NCI-H69 (cell line): ENCODE data around the gene SDHA.
"Not testable (repeated sequence)": the region's sequence is repeated elsewhere in the genome, so short reads cannot be mapped to it uniquely, and the experiment has no call there.

Experiments used
- DNase-seq: peaks from one replicate; lab custom pipeline; 2025; lab: John Stamatoyannopoulos, UW

Gene SDHA

GRCh38 chr5:222951-223715 is 5.0 kb downstream of the SDHA start:
- not testable (repeated sequence) for DNase-seq

- DNase-seq, result no peak
These were observed 5.7 kb downstream of the SDHA start for GRCh38 chr5:223791-224190.

DNA sequence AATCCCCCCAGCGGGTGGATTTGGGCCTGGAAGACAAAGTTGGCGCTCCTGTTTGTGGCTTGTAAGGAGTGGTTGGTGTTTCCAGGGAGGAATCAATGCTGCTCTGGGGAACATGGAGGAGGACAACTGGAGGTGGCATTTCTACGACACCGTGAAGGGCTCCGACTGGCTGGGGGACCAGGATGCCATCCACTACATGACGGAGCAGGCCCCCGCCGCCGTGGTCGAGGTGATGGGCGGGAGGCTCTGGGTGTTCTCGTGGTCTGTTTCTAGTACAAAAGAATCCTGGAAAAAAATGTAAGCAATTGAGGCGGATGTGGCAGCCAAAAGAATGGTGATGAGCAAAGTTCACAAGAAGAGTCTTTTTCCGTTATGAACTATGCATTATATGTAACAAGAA is 7.2 kb downstream of the SDHA start:
- DNase-seq, result no peak

GRCh38 chr5:227375-227774 is 9.3 kb downstream of the SDHA start:
- not testable (repeated sequence) for DNase-seq

DNA sequence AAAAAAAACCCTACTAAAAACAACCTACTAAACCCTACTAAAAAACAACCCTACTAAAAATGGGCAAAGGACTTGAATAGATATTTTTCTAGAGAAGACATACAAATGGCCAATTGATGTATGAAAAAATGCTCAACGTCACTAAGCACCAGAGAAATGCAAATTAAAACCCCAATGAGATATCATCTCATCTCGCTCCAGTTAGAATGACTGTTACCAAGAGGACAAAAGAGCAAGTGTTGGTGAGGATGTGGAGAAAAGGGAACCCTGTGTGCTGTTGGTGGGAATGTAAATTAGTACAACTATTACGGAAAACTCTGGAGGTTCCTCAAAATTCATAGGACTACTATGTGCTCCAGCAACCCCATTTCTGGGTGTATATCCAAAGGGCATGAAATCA is 10.8 kb downstream of the SDHA start:
- DNase-seq, result no peak

DNA sequence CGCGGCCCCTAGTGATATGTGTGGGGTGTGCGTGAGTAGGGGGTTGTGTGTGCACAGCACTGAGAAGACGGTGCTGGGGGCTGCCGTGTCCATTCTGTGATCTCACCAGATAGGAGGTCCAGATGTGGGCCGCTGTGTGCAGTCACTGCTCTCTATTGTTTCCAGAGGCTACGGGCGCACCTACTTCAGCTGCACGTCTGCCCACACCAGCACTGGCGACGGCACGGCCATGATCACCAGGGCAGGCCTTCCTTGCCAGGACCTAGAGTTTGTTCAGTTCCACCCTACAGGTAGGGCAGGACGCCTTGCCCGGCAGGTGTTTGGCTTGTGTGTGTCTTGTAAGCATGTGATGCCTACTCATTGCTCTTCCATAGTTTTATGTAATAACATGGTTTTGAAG is 12.6 kb downstream of the SDHA start:
- DNase-seq, result no peak

DNA sequence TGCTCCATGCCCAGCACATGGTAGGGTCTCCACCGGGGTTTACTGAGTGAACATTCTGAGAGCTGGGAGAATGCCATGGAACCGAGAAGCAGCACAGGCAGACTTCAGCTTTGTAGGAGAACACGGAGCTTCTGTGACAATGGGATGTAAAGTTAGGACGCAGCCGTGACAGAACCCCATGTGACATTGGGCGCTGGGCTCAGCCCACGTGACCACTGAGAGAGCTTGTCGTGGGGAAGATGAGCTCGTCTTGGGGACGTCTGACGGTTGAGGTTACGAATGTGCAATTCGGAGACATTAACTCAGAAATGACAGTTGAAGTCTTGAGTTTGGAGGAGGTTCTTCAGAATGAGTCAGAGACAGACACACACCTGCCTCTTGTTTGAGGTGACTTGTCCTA is 13.5 kb downstream of the SDHA start:
- no peak for DNase-seq

- not testable (repeated sequence) for DNase-seq
These were observed 15.3 kb downstream of the SDHA start for GRCh38 chr5:233426-233825.

DNA sequence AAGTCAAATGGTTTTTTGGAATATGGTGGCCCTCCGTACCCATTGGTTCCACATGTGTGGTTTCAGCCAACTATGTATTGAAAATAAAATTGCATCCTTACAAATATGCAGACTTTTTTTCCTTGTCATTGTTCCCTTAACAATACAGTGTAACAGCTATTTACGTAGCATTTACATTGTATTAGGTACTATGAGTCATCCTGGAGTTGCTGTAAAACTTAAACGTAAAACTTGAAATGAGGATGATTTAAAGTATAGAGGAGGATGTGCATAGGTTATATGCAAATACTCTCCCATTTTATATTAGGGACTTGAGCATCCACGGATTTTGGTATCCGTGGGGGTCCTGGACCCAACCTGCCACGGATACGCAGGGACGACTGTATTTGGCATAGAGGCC is 16.3 kb downstream of the SDHA start:
- DNase-seq, result no peak

DNA sequence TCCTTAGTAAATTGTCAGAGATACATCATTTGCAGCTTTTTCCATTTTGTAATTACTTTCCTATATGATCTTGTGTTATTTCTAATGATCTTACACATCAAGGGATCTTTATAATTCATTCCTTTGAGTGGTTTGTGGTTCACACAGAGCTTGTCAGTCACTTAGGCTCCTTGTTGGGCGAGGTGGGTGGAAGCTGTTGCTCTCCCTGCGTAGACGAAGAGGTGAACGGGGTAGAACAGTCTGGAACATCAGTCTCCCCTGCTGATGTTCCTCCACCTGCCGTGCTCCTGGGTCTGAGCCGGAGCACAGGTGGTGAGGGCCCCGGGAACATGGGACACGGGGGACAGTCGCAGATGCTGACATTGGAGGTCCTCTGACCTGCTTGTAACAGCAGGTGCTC is 17.4 kb downstream of the SDHA start:
- DNase-seq, result not testable (repeated sequence)

DNA sequence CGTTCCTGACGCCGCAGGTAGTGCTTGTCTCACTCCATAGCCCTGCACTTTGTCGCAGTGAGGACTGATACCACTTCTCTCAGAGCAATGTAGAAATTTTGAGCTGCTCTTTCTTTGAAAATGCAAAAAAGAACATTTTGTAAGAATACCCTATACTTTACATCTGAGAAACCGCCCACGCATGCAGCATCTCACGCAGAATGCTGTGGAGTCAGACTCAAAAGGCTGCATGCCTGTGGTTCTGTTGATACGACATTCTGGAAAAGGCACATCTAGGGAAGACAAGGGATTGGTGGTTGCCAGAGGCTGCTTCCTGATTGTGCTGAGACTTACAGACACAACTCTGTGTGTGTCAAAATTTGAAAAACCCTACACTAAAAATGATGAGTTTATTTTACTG is 19.8 kb downstream of the SDHA start:
- DNase-seq, result not testable (repeated sequence)

- DNase-seq, result not testable (repeated sequence)
These were observed 22.4 kb downstream of the SDHA start for GRCh38 chr5:240550-240949.

DNA sequence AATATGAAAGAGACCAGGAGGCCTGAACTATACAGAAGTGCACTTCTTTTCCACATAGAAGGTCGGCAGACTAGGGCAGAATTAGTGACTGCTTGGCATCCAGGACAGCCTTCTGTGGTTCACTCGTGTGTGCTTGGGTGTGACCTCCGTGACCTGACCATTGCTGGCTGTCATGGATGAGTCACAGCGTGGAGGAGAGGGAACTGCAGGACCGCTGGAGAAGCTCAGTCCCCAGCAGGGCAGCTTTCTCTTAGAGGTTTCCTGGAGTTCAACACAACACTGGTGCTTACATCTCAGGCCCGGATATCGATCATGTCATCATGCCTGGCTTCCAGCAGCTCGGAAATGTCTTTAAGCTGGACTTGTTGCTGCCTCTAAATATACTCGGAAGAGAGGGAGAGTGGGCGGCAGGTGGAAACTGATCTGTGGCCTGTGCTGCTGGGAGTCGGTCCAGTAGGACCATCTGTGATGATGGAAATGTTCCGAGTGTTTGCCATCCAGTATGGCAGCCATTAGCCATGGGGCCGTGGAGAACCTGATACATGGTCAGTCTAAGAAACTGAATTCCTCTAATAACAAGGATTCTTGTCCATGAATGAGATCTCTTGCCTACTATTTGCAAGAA is 23.0 kb downstream of the SDHA start:
- not testable (repeated sequence) for DNase-seq

DNA sequence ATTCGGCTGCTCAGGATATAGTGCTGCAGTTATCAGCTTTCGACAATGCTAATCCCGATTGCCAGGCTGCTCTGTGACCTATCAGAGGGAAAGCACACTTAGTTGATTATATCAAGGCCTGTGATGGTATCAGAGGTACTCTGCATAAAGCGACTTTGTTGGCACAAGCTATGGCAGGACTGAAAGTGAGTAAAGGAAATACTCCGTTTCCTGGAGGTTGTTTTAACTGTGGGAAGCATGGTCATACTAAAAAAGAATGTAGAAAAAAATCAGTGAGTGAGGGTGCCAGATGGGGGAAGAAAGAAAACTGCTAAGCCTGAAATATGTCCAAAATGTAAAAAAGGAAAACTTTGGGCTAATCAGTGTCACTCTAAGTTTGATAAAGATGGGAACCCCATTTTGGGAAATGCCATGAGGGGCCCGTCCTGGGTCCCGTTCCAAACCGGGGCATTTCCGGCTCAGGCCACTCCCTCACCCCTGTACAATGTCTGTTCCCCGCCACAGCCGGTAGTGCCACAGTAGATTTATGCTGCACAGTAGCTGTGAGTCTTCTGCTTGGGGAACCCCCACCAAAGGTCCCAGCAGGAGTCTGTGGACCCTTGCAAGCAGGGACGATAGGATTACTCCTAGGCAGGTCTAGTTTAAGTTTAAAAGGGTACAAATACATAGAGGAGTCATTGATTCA is 25.7 kb downstream of the SDHA start:
- DNase-seq, result not testable (repeated sequence)

DNA sequence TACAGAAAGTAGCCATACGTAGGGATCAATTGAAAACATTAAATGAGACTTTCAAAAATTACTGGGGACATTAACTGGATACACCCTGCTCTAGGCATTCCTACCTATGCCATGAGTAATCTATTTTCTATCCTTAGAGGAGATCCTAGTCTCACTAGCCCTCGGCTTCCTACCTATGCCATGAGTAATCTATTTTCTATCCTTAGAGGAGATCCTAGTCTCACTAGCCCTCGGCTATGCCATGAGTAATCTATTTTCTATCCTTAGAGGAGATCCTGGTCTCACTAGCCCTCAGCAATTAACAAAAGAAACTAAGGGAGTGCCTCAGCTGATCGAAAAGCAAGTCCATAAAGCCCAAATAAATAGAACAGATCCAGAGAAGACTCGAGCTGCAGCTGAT is 27.6 kb downstream of the SDHA start:
- not testable (repeated sequence) for DNase-seq

- not testable (repeated sequence) for DNase-seq
These were observed 32.3 kb downstream of the SDHA start for GRCh38 chr5:250396-250795.

DNA sequence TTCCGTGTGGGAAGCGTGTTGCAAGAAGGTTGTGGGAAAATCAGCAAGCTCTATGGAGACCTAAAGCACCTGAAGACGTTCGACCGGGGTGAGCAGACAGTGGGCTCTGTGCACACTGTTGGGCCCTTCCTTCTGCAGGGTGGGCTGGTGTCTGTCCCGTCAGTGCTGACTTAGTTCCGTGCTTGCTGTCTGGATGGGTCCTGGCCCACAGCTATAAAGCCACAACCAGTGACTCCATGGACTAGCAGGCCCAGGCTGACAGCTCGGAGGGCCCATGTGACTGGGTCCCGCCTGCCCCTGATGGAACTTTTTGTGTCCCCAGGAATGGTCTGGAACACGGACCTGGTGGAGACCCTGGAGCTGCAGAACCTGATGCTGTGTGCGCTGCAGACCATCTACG is 32.9 kb downstream of the SDHA start:
- not testable (repeated sequence) for DNase-seq

DNA sequence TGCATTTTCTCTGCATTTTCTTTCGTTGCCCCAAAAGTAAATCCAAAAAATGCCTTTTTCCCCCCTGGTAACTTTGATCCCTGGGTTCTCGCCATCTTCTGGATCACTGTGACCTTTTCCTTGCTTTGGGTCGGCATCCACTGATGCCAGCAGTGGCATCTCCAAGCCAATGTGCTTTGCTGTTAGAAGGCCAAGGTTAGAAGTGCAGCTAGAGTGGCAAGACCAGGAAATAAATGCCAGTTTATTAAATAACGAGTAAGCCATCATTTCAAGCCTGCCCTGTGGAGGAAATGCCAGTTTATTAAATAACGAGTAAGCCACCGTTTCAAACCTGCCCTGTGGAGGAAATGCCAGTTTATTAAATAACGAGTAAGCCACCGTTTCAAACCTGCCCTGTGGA is 33.4 kb downstream of the SDHA start:
- DNase-seq, result not testable (repeated sequence)

GRCh38 chr5:251975-252374 is 33.9 kb downstream of the SDHA start:
- not testable (repeated sequence) for DNase-seq

- no peak for DNase-seq
These were observed 34.4 kb downstream of the SDHA start for GRCh38 chr5:252546-252945.

DNA sequence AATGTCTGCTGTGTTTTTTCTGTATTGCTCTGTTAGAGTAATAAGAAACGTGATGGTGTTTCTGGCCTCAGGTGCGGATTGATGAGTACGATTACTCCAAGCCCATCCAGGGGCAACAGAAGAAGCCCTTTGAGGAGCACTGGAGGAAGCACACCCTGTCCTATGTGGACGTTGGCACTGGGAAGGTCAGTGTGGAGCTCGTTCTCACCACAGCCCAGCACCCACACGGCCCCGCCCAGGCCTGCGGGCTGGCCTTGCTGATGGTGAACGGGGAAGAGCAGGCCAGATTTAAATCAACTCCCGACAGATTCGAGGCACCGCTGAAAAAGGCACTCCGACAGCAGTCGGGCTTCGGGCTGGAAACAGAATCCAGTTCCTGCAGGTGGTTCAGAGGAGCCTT is 36.2 kb downstream of the SDHA start:
- not testable (repeated sequence) for DNase-seq

DNA sequence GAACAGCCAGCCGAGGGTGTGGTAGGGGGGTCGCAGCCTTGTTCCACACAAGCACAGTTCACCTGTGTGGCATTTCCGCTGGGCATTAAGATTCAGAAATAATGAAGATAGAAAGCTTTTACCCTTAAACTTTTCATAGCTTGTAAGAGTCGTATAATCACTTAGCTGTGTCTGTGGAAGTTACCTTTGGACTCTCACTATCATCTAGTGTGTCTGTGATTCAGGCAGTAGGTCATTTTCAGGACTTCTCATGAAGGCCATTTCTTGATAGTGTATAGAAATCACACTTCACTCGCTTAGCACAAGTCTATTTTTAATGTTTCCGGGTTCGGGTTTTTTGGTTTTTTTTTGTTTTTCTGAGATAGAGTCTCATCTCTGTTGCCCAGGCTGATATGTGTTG is 37.0 kb downstream of the SDHA start:
- not testable (repeated sequence) for DNase-seq

- not testable (repeated sequence) for DNase-seq
These were observed 38.2 kb downstream of the SDHA start for GRCh38 chr5:256347-256746.
